C4-2B (cell line): ENCODE data around the gene KRTAP10-8.
A peak's percentile ranks its signal among the peaks of the same experiment; 100 is the strongest.

Experiments
- H3K27ac ChIP-seq: fragments of 450-650 bp; 2 replicates; pipeline ENCODE4 v1.5.1; 2017
- ZFX ChIP-seq: fragments of 450-650 bp; IDR thresholded peaks from 2 replicates; pipeline ENCODE4 v1.6.1; 2017
- TF ChIP-seq, protein P1 (sequence below): fragments of 450-650 bp; conservative IDR thresholded peaks from 2 replicates; pipeline ENCODE4 v1.5.1; 2017; ENCODE audit warnings: mild to moderate bottlenecking

KRTAP10-8 gene

DNA sequence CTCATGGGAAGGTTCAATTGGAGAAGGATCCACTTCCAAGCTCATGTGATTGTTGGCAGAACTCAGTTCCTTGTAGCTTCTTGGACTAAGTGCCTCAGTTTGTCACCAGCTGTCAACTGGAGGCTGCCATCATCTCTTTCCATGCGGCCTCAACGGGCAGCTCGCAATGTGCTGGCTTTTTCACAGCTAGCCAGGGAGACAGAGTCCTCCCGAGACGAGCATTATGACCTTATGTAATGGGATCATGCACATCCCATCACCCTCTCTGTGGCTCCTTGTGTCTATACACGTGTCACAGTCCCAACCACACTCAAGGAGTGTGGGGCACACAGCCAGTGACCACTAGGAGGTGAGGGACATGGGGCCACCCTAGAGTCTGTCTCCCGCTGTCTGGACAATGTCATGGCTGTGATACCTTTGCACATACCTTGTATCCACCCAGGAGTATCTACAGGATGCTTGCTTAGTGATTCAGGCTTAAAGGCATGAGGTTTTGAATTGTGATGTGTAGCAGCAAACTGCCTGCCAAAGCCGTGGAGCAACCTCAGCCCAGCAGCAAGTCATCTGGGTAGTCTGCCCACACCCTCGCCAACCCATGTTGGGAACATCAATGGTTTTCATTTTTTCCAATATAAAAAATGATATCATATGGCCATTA is 15.7 kb upstream of the KRTAP10-8 start:
- H3K27ac ChIP-seq: no peak overlapping the region
- TF ChIP-seq ZFX: no peak
- TF ChIP-seq, protein P1, sequence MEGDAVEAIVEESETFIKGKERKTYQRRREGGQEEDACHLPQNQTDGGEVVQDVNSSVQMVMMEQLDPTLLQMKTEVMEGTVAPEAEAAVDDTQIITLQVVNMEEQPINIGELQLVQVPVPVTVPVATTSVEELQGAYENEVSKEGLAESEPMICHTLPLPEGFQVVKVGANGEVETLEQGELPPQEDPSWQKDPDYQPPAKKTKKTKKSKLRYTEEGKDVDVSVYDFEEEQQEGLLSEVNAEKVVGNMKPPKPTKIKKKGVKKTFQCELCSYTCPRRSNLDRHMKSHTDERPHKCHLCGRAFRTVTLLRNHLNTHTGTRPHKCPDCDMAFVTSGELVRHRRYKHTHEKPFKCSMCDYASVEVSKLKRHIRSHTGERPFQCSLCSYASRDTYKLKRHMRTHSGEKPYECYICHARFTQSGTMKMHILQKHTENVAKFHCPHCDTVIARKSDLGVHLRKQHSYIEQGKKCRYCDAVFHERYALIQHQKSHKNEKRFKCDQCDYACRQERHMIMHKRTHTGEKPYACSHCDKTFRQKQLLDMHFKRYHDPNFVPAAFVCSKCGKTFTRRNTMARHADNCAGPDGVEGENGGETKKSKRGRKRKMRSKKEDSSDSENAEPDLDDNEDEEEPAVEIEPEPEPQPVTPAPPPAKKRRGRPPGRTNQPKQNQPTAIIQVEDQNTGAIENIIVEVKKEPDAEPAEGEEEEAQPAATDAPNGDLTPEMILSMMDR: no peak

DNA sequence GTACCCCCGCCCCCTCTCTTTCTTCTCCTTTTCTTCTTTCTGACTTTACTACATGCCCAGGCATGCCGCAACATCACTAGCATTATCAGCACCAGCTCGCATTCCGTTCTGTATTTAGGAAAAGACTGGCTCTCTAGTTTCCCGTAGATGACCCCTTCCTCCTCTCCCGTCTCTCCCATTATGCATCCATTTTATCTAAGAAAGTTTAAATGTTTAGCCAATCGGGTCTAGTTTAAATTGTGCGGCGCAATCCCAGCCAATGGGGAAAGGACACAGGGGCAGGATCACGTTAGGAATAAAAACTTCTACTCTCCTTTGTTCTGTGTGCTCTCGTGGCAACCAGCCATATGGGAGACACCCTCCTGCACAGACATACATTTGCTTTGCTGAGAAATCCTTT is 13.8 kb upstream of the KRTAP10-8 start:
- H3K27ac ChIP-seq: no peak overlapping the region
- no peak for TF ChIP-seq ZFX
- TF ChIP-seq, protein P1: no peak

DNA sequence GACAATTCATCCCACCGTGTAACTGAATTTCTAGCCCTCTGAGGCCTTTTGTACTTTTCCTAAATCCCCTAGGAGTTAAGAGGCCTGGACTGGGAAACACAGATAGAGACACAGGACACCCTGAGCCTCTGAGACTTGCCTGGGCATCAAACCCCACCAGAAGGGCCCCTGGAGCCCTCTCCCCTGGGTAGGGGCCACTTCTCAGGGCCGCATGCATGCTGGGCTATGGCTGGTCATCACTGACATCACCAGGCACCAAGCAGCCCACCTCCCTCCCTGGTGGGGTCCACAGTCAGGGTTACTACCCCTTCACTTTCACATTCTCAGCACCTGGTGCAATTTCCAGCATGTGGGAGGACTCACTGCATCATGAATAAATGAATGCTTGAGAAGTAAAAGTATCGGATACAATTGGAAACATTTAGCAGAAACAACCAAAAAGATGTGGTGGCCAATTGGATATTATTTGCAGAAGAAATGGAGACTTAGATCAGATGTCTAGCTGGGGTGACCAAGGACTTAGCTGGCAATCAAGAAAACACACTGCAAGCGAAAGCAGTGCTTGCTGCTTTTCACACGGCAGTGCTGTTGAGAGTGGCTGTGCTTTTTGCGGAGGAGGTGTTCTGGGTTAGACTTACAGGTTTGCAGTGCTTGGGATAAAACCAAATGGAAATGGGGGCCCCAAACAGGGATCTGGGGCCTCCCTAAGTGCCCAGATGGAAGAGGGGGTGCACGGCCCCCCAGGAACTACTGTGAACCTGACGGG is 12.4 kb upstream of the KRTAP10-8 start:
- no peak overlapping the region; the same call in 1 of the 2 replicates for H3K27ac ChIP-seq
- TF ChIP-seq, protein P1: no peak
- no peak for TF ChIP-seq ZFX

DNA sequence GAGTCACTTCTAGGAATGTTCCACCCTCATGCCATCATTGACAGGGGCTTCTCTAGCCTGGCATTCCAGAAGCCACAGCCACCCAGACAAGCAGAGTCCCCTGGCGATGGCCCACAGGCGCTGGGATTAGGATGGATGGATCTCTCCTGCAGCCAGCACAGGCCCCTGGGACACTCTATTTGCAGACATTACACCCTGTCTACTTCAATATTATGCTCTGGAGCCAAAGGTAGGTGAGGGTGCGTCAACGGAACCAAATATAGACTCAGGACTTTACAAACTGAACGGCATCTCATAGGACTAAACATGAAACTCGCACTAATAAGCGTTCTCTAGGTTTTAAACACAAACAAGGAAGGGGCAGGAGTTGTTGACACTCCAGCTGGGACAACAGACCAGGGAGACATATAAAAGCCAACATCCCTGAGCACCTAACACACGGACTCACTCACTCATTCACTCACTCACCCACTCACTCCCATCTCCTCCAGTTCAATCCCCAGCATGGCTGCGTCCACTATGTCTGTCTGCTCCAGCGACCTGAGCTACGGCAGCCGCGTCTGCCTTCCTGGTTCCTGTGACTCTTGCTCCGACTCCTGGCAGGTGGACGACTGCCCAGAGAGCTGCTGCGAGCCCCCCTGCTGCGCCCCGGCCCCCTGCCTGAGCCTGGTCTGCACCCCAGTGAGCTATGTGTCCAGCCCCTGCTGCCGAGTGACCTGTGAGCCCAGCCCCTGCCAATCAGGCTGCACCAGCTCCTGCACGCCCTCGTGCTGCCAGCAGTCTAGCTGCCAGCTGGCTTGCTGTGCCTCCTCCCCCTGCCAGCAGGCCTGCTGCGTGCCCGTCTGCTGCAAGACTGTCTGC is 11.5 kb upstream of the KRTAP10-8 start, which contains the start of gene KRTAP10-7:
Gene KRTAP10-7, plus strand, starts transcription at position 480 of the 861 bp plus-strand sequence. Its CDS starts 25 bp downstream, at position 505.
- peak within 1 kb of the TSS; percentile 57 for H3K27ac ChIP-seq

DNA sequence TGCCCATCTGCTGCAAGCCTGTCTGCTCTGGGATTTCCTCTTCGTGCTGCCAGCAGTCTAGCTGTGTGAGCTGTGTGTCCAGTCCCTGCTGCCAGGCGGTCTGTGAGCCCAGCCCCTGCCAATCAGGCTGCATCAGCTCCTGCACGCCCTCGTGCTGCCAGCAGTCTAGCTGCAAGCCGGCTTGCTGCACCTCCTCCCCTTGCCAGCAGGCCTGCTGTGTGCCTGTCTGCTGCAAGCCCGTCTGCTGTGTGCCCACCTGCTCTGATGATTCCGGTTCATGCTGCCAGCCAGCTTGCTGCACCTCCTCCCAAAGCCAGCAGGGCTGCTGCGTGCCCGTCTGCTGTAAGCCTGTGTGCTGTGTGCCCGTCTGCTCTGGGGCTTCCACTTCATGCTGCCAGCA is 10.8 kb upstream of the KRTAP10-8 start:
- peak overlapping the region; percentile 57 for H3K27ac ChIP-seq
- TF ChIP-seq, protein P1: peak; percentile 45

DNA sequence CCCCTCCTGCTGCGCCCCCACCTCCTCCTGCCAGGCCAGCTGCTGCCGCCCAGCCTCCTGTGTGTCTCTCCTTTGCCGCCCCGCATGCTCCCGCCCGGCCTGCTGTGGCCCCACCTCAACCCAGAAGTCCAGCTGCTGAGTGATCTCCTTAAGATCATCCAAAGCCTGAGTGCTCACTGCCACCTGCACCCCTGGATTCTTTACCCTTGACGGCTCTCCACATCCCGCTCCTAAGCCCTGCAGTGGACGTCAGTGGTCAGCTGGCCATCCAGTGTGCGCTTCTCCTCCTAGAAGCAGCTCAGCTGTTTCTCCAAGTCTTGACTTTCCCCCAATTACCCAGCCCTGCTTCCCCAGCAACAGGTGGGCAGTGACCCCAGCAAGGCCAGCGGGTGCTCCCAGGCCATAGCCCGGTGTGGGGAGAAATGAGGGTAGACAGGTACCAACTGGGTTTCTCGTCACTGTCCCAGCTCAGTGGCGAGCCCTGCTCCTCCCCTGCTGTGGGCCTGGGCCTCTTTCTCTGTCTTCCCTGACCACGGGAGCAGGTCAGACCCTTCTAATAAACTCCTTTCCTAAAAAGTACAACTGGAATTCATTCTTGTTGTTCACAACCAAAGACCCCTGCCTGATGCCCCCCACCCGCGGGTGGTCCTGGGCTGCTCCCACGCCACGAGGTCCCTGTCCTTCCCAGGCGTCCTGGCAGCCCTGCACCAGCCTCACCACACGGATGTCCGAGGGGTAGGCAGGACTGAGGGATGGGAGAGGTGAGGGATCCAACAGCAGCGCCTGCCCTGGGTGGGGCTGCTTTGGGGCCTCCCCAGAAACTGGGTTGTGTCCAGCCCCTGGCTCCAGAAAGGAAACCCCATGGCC is 10.1 kb upstream of the KRTAP10-8 start:
- peak overlapping the region; percentile 57 for H3K27ac ChIP-seq
- TF ChIP-seq ZFX: no peak
- TF ChIP-seq, protein P1: no peak

DNA sequence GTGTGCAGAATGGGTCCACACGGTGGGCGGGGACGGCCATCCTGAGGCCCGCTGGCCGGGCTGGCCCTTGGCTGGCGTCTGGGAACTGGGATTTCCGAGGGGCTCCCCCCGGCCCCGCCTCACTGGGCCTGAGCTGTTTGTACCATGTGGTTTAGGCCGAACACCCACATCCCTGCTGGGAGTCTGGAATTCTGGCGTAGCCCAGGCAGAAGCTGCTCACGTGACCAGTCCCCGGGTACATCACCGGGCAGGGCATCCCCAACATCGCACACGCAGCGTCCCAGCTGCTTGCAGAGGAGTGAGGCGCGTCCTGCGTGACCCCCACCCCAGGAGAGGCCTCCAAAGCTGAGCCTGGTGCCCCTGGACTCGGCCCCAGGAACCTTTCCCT is 9.4 kb upstream of the KRTAP10-8 start:
- TF ChIP-seq ZFX: no peak
- H3K27ac ChIP-seq: no peak overlapping the region
